Measurements from ENCODE around the gene CACNA1D. TPM values are rescaled to one million over a fixed set of nuclear protein-coding genes. Genes with fewer than 3 reads are reported as not detected.

CACNA1D gene
- total and polyA plus RNA-seq, 12 donors: 0.04 to 1.9 (median 0.49) TPM

GRCh38 chr3:53726643-53727042 lies 232.2 kb downstream of the CACNA1D start:
- no peaks in the 10 kb centered on the region for H3K9me3 ChIP-seq
- H3K27ac ChIP-seq: no peak overlapping the region
- peaks cover 0 to 30% (median 8%) of the 10 kb centered on the region in 7 donors for H3K27me3 ChIP-seq
- intact Hi-C loops (cut with DNase I): no loop called here
- no peak for ATAC-seq
- no peaks in the 10 kb centered on the region for H3K36me3 ChIP-seq
- 63 to 73% methylated on average over 9 of the region's 9 CpGs for WGBS, 2 donors
- DNase-seq: no peak
- TF ChIP-seq, protein P1, sequence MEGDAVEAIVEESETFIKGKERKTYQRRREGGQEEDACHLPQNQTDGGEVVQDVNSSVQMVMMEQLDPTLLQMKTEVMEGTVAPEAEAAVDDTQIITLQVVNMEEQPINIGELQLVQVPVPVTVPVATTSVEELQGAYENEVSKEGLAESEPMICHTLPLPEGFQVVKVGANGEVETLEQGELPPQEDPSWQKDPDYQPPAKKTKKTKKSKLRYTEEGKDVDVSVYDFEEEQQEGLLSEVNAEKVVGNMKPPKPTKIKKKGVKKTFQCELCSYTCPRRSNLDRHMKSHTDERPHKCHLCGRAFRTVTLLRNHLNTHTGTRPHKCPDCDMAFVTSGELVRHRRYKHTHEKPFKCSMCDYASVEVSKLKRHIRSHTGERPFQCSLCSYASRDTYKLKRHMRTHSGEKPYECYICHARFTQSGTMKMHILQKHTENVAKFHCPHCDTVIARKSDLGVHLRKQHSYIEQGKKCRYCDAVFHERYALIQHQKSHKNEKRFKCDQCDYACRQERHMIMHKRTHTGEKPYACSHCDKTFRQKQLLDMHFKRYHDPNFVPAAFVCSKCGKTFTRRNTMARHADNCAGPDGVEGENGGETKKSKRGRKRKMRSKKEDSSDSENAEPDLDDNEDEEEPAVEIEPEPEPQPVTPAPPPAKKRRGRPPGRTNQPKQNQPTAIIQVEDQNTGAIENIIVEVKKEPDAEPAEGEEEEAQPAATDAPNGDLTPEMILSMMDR (IDR thresholded peaks at IDR 0.05): no peak
- peaks cover 0 to 12% (median 0%) of the 10 kb centered on the region in 9 donors for H3K4me1 ChIP-seq
- H3K4me3 ChIP-seq: no peak overlapping the region

DNA sequence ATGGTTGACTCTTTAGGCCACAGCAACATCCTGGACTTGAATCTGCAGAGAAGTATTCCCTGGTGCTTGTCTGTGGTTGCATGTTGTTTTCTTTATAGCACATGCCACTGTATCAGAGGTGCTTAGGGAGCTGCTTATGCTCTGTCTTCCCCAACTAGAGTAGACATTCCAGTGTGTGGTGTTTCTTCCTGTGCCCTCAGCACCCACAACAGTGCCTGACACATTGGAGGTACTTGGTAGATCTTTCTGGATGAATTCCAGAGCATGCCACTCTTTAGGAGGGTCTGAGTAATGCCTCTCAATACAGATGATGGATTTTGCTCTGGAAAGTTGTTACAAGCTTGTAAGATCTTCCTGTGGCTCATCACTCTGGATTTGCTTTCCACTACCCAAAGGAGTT lies 234.2 kb downstream of the CACNA1D start:
- DNase-seq (no peak), ATAC-seq (no peak)
- Histone ChIP-seq H3K4me1 (peaks cover 0 to 12% (median 0%) of the 10 kb centered on the region in 9 donors), H3K27me3 (peaks cover 0 to 25% (median 8%) of the 10 kb centered on the region in 7 donors), H3K9me3 (no peaks in the 10 kb centered on the region), H3K36me3 (no peaks in the 10 kb centered on the region), H3K4me3 (no peak overlapping the region), H3K27ac (no peak overlapping the region)
- TF ChIP-seq, protein P1 (IDR thresholded peaks at IDR 0.05): no peak
- intact Hi-C loops (cut with DNase I): no loop called here

GRCh38 chr3:53729159-53729558 lies 234.7 kb downstream of the CACNA1D start:
- Histone ChIP-seq H3K36me3 (no peaks in the 10 kb centered on the region), H3K4me1 (peaks cover 0 to 12% (median 0%) of the 10 kb centered on the region in 9 donors), H3K9me3 (no peaks in the 10 kb centered on the region), H3K4me3 (no peak overlapping the region), H3K27me3 (peaks cover 0 to 22% (median 8%) of the 10 kb centered on the region in 7 donors), H3K27ac (no peak overlapping the region)
- ATAC-seq (no peak), DNase-seq (no peak)
- intact Hi-C loops (cut with DNase I): no loop called here
- TF ChIP-seq, protein P1 (IDR thresholded peaks at IDR 0.05): no peak
- 89 to 94% methylated on average over 6 of the region's 6 CpGs for WGBS, 2 donors

GRCh38 chr3:53729618-53730017 lies 235.2 kb downstream of the CACNA1D start:
- peaks cover 0 to 12% (median 0%) of the 10 kb centered on the region in 9 donors for H3K4me1 ChIP-seq
- H3K27me3 ChIP-seq: peaks cover 0 to 21% (median 8%) of the 10 kb centered on the region in 7 donors
- intact Hi-C loops (cut with DNase I): no loop called here
- no peak overlapping the region for H3K4me3 ChIP-seq
- WGBS, 2 donors: 73 to 87% methylated on average over 2 of the region's 2 CpGs
- TF ChIP-seq, protein P1 (IDR thresholded peaks at IDR 0.05): peak in 3 of 9 donors; percentile 24 to 27 (median 25)
- no peak overlapping the region for H3K27ac ChIP-seq
- no peak for DNase-seq
- no peaks in the 10 kb centered on the region for H3K36me3 ChIP-seq
- H3K9me3 ChIP-seq: no peaks in the 10 kb centered on the region
- peak in 4 of 8 donors; percentile 32 to 60 (median 38) for ATAC-seq
